Fibroblast of skin of right quadriceps (primary cell): Measurements from ENCODE around the gene PRRT1.
"Not testable (repeated sequence)": the region's sequence is repeated elsewhere in the genome, so short reads cannot be mapped to it uniquely, and the experiment has no call there.

ENCODE experiments used
- DNase-seq: peaks from one replicate; pipeline ENCODE4 v3.0.0-alpha.2; 2013

PRRT1 gene

DNA sequence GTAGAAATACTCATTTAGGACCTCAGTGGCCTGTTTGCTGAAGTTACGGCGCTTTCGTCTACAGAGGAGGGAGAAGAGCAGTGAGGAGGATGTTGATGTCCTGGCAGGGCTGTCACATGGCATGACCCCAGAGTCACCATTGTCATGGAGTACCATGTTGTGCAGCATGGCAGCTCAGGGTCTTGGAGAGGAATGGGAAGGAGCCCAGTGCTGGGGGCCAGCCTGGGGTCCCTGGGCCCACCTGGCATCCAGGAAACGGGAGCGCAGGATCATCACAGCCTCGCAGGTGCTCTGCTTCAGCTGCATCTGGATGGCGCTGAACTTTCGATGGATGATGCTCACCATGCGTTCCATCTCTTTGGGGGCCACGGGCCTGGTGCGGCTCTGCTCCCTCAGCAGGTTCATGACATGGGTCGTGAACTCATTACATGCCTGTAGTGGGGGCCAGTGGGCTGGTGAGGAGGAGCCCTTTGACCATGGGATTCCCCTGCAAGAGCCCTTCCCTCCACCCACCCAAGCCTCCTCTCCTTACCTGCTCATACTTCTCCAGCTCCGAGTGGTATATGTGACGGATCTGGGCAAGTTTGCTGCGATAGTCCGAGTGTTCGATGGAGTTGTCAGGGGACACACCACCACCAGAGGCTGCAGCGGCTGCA lies 36.1 kb upstream of the PRRT1 start:
- DNase-seq: not testable (repeated sequence)

- DNase-seq: no peak
These were observed 35.4 kb upstream of the PRRT1 start for GRCh38 chr6:32187009-32187709.

GRCh38 chr6:32186151-32186840 lies 34.6 kb upstream of the PRRT1 start:
- not testable (repeated sequence) for DNase-seq

DNA sequence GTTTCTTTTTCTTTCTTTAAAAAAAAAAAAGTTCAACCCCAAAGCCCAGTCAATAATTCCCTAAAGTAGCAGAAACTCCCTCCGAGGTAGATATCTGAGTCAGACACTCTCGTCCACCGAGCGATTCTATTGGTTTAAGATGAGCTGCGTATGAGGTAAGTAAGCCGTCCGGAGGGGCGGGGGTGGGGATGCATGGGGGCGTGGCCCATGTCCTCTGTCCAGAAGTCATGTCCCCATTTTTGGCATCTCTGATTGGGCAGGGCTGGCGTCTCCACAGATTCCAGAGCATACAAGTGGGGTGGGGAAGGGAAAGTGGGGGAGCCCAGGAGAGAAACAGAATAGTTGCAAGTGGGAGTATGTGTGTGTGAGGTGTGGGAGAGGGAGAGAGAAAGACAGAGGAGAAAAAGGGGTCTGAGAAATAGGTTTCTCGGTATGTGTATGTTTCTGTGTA lies 34.0 kb upstream of the PRRT1 start:
- DNase-seq: peak; percentile 88

DNA sequence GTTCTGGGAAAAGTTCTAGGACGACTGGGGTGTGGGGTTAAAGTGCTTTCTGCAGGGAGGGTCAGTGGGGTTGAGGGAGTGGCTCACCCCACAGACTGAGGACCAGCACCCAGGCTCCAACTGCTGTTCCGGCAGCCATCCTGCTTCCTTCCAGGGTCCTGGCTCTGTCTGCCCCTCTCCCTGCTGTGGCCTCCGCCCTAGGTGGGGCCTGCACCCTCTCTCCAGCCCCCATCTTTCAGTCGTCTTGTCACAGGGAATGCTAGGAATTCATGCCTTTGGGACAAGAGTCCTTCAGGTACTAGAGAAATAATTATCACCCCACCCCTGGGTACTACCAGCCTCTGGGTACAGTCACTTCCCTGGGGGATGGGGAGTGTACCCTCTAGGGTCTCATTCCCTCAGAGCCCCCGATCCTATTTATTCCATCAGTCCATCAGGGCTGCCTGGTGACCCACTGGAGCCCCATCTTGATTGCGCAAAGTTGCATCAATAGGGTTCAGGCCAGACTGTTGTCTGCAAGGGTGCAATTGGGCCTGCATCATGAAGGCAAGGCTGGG lies 32.4 kb upstream of the PRRT1 start, which contains the start of gene AGER:
AGER (minus strand) TSS at position 170 of the 557 bp plus-strand sequence; CDS start at position 139, 31 bp downstream.
- no peak for DNase-seq

DNA sequence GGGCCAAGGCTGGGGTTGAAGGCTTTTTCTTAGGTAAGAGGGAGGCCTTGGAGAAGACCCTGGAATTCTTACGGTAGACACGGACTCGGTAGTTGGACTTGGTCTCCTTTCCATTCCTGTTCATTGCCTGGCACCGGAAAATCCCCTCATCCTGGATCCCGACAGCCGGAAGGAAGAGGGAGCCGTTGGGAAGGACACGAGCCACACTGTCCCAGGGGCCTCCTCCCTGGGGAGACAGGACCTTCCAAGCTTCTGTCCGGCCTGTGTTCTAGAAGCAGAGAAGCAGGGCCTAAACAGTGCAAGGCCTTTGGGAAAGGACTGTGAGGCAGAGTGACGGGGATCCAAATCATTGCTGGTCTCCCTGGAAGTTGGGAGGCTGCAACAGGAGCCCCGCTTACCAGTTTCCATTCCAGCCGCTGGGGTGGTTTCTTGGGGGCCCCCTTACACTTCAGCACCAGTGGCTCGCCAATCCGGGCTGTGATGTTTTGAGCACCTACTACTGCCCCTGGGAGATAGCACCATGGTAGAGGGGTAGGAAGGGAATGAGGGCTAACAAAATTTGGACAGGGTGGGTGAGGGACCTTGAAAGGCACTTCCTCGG lies 31.8 kb upstream of the PRRT1 start:
- DNase-seq: no peak

DNA sequence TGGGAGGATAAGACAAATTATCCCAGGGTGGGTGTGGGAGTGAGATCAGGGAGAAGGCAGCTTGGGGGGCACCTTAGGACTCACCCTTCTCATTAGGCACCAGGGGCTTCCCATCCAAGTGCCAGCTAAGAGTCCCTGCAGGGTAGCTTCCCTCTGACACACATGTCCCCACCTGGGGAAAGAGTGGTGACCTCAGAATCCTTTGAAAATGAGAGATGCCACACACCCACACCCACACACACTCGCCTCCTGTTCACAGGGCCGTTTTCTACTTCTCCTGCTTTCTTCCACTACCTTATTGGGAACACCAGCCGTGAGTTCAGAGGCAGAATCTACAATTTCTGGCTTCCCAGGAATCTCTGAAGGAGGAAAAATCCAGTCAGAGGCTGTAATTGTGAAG lies 31.3 kb upstream of the PRRT1 start:
- no peak for DNase-seq

DNA sequence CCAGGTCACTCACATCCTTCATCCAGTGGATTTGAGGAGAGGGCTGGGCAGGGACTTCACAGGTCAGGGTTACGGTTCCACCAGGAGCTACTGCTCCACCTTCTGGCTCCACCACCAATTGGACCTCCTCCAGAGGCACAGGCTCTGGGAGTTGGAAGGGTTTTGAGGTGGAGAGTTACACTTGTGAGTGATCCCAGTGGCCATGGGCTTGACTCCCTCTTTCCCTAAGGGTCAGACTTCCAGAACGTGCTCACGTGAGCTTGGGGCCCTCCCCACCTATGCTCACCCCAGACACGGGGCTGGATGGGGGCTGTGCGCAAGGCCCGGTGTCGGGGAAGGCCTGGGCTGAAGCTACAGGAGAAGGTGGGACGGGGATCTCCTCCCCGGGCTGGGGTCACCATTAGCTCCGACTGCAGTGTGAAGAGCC lies 30.8 kb upstream of the PRRT1 start:
- no peak for DNase-seq

- no peak for DNase-seq
These were observed 30.3 kb upstream of the PRRT1 start for GRCh38 chr6:32181915-32182529.

DNA sequence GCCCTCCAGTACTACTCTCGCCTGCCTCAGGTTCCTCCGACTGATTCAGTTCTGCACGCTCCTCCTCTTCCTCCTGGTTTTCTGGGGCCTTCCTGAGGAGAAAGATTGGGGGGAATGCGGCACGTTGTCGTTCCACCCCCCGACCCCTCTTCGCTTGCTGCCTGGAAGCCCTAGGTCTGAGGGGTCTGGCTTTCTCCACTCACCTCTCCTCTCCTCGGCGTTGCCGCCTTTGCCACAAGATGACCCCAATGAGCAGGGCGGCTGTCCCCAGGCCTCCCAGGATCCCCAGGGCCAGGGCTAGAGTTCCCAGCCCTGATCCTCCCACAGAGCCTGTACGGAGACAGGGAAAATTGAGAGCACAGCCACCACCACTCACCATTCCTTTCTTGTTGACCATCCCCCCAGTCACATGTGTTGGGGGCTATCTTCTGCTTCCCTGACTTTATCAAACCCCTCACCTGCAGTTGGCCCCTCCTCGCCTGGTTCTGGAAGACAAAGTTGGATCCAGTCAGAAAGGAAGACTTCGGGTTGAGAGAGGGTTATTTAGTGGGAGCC lies 29.5 kb upstream of the PRRT1 start:
- DNase-seq: no peak

DNA sequence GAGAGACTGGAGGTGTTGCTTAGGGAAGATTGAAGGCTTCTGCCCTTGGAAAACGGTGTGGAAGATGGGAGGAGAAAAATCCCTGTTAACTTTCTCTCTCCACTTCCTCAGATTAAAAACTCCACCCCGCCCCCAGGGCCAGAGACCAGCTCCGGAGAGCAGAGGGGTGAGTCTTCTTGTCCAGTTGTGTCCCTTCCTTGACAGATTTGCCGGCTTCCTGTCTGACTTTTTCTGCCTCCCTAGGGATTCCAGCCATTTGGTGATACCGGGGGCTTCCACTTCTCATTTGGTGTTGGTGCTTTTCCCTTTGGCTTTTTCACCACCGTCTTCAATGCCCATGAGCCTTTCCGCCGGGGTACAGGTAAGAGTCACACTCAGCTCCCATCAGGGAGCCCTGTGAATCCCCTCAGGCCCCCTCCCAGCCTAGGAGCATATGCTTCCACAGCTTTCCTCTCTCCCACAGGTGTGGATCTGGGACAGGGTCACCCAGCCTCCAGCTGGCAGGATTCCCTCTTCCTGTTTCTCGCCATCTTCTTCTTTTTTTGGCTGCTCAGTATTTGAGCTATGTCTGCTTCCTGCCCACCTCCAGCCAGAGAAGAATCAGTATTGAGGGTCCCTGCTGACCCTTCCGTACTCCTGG lies 28.1 kb upstream of the PRRT1 start:
- no peak for DNase-seq

DNA sequence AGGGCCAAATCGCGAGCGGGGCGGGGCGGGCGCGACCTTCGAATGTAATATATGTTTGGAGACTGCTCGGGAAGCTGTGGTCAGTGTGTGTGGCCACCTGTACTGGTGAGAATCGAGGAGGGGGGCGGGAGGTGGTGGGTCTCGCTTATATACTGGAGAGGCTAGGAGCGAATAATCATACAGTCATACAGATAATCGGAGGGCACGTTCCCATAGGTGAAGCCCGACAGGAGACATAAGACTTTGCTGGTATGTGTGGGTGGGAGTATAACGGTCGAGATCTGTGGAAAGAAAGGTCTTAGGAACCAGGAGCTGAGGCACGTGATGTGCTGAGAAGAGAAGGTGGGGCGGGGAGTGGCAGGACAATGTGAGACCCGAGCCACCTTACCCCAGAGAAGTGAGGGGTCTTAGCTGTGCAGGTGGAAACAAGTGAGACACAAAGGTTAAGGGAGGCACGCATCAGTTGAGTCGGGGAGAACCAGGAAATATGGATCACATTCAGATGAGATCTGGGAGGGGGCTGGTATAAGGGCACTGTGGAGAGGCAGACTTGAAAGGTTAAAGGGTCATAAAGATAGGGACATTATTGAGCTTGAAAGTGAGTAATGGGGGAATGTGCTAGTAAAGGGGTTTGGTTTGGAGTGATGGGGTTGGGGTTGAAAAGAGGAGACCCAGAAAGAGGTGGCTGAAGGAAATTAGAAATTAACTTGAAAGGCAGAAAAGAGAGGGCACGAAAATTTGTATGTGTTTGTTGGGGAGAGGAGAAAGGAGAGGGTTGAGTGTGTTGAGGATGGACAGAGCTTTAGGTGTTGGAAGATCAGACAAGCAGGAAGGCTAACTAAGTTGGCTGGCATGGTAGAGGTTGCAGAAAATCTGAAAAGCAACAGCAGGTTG lies 27.1 kb upstream of the PRRT1 start:
- DNase-seq: no peak

GRCh38 chr6:32177788-32178546 lies 26.2 kb upstream of the PRRT1 start, which contains the start of gene RNF5:
Gene RNF5 (plus strand): TSS chr6:32178405. CDS start chr6:32178512, 107 bp downstream.
- DNase-seq: peak; percentile 100

DNA sequence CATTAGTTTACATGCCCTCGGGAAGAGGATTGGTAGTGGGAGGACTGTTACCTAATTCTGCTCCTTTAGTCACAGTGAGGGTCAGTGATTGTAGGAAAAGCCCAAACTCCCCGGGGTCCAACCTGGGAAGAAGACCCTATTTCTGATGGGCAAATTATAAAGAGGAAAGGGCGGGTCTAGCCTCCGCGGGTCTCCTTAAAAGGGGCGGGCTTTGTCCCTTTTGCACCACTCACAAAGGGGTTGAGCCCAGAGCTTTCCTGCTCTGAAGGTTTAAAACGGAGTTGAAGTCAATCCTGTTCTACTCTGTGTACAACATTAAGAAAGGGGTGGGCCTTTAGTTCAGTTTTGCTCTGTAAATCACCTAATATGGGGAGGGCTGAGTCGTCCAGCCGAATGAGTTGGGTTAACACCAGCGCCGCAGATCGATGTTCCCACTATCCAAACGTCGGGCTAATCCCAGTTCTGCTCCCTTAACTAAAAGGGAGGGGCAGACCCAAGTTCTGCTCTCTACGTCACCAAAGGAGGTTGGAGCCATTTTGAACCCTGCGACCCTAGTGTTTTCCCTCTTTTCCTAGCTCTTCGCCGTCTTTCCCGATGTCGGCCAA lies 25.5 kb upstream of the PRRT1 start:
- peak; percentile 61 for DNase-seq

DNA sequence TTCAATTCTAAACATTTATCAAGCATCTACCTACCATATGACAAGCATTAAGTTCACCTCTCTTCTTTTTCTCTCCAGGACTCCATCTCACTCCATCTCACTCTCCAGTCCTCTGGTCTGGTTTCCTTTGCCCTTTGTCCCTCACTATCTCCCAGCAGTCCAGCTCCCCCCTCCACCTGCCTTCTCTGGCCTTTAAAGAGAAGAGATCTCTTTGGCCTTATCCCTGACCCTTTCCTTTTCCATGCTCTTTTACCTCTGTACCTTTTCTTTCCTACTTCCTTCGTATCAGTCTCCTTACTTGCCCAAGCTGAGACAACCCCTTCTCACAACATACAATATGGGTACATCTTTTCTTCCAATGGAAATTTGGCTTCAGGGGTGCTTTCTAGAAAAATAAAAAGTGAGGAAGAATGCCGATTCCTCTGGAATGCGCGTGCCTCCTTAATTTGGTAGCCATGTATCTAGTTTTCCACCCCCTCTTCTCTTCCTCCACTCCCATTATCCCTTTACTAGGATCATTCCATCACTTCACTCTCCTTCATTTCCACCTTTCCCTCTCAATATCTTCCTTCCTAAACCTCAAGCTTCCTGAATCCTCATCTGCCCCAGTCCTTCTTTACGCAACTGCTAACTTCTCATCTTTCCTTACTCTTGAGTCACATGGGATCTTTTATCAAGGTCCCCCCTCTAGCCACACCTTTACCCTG lies 24.9 kb upstream of the PRRT1 start:
- DNase-seq: no peak

GRCh38 chr6:32175711-32176475 lies 24.2 kb upstream of the PRRT1 start, which contains the start of gene AGPAT1:
Gene AGPAT1 (minus strand): TSS chr6:32176084. CDS start chr6:32171496, 4,588 bp downstream.
- peak; percentile 98 for DNase-seq

GRCh38 chr6:32175322-32175710 lies 23.6 kb upstream of the PRRT1 start:
- no peak for DNase-seq

- no peak for DNase-seq
These were observed 22.7 kb upstream of the PRRT1 start for GRCh38 chr6:32174416-32174815.
